OCI-LY3 (cell line): ENCODE data around the gene SMIM41.

Source experiments
- EZH2phosphoT487 ChIP-seq: fragments of 200-600 bp; shearing (Covaris generic); IDR thresholded peaks from 2 replicates; pipeline ENCODE4 v1.6.1; 2018; ENCODE audit warnings: antibody characterized with exemption, mixed run types, low read depth
- TF ChIP-seq, protein P1 (sequence below): fragments of 200-600, 300-600 bp; sonication (generic); IDR thresholded peaks from 2 replicates; pipeline ENCODE4 v1.5.1; 2014; ENCODE audit warnings: antibody characterized with exemption, low read length, low read depth

- TF ChIP-seq, protein P1, sequence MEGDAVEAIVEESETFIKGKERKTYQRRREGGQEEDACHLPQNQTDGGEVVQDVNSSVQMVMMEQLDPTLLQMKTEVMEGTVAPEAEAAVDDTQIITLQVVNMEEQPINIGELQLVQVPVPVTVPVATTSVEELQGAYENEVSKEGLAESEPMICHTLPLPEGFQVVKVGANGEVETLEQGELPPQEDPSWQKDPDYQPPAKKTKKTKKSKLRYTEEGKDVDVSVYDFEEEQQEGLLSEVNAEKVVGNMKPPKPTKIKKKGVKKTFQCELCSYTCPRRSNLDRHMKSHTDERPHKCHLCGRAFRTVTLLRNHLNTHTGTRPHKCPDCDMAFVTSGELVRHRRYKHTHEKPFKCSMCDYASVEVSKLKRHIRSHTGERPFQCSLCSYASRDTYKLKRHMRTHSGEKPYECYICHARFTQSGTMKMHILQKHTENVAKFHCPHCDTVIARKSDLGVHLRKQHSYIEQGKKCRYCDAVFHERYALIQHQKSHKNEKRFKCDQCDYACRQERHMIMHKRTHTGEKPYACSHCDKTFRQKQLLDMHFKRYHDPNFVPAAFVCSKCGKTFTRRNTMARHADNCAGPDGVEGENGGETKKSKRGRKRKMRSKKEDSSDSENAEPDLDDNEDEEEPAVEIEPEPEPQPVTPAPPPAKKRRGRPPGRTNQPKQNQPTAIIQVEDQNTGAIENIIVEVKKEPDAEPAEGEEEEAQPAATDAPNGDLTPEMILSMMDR = no peak
- TF ChIP-seq EZH2phosphoT487 = no peak
Observed at GRCh38 chr12:52157566-52158150, 78.2 kb downstream of the SMIM41 start.
